ENCODE results near the gene CAPG. TPM values are rescaled to one million over a fixed set of nuclear protein-coding genes. Genes with fewer than 3 reads are reported as not detected.
A peak's percentile ranks its signal among the peaks of the same experiment; 100 is the strongest.

CAPG gene
- polyA plus RNA-seq, 2 of the 4 experiments (the other 2 are of a cell fraction), result 57.5 to 81.0 TPM

DNA sequence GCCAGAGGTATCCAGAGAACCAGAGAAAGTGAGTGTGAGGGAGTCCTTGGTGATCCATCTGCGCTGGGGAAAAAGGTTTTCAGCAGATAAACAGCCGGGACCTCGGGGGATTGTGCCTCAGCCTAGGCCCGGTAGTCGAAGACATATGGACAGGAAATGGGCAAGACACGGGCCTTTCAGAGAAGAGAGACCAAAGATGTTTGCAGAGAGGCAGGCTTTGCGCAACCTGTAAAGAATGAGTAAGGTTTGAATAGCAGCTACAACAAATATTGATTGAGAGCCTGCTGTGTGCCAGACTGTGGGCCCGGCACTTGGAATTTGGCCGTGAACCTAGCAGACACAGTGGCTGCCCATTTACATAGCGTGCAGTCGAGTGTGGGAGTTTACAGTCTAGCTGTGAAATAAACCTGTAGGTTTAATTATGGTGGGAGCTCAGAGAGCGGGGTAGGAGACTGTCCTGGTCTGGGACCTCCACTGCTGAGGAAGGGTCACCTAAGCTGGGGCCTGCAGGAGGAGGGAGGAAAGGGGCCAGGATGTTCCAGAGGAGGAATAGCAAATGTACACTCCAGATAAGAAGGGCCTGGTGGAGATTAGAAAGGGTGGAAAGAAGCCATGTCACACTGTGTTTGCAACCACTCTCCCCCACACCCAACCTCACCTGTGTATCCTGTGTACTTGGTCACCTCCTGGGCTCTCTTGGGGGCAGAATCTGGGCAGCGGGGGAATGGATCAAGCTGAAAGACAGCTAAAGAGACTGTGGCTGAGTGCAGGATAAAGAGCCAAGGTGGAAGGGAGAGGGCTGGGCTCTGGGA, 11.3 kb upstream of the CAPG start (continued):
- TF ChIP-seq, protein P1, sequence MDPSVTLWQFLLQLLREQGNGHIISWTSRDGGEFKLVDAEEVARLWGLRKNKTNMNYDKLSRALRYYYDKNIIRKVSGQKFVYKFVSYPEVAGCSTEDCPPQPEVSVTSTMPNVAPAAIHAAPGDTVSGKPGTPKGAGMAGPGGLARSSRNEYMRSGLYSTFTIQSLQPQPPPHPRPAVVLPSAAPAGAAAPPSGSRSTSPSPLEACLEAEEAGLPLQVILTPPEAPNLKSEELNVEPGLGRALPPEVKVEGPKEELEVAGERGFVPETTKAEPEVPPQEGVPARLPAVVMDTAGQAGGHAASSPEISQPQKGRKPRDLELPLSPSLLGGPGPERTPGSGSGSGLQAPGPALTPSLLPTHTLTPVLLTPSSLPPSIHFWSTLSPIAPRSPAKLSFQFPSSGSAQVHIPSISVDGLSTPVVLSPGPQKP (IDR thresholded peaks at IDR 0.05; ENCODE audit: low read depth, low read length), result no peak
- TF ChIP-seq POLR2A (IDR thresholded peaks at IDR 0.05; ENCODE audit: low read length) (no peak), CBX2 (IDR thresholded peaks at IDR 0.05; ENCODE audit: borderline replicate concordance, low read depth) (no peak), ZFP36 (IDR thresholded peaks at IDR 0.05; ENCODE audit: borderline replicate concordance, partially characterized antibody) (peak; percentile 83), FOXS1 (CRISPR knock-in tag; IDR thresholded peaks at IDR 0.05) (peak; percentile 39; the same call in 1 of the 2 replicates), KDM1A (IDR thresholded peaks at IDR 0.05; ENCODE audit: low read depth) (no peak), CEBPB (IDR thresholded peaks at IDR 0.05) (peak; percentile 99 to 100), CHD2 (IDR thresholded peaks at IDR 0.05; ENCODE audit: low read length, partially characterized antibody) (peak; percentile 46), KDM5A (IDR thresholded peaks at IDR 0.05) (no peak), TP53 (CRISPR knock-in tag; IDR thresholded peaks at IDR 0.05) (no peak), RAD21 (conservative IDR thresholded peaks at IDR 0.05 in 1 of 2, IDR thresholded peaks at IDR 0.05 in 1 of 2) (peak; percentile 53 to 63; a peak in 2 of 5 replicates), BHLHE40 (IDR thresholded peaks at IDR 0.05; ENCODE audit: low read depth, low read length) (peak; percentile 42; the same call in 1 of the 2 replicates), EP300 (IDR thresholded peaks at IDR 0.05) (peak; percentile 92 to 94; a peak in 4 of 5 replicates), POLR2AphosphoS2 (conservative IDR thresholded peaks at IDR 0.05; ENCODE audit: low read length) (no peak), RCOR1 (IDR thresholded peaks at IDR 0.05; ENCODE audit: low read depth, low read length) (no peak), JUNB (IDR thresholded peaks at IDR 0.05) (peak; percentile 93), TFCP2L1 (CRISPR knock-in tag; IDR thresholded peaks at IDR 0.05) (no peak), HDAC2 (IDR thresholded peaks at IDR 0.05) (no peak), ESRRA (IDR thresholded peaks at IDR 0.05; ENCODE audit: borderline replicate concordance, low read length) (no peak), ZSCAN20 (CRISPR knock-in tag; IDR thresholded peaks at IDR 0.05) (peak; percentile 74; the same call in 1 of the 2 replicates), HOXB5 (CRISPR knock-in tag; IDR thresholded peaks at IDR 0.05) (peak; percentile 85), NPAS2 (CRISPR knock-in tag; IDR thresholded peaks at IDR 0.05; ENCODE audit: borderline replicate concordance) (no peak)
- TF ChIP-seq, protein P2, sequence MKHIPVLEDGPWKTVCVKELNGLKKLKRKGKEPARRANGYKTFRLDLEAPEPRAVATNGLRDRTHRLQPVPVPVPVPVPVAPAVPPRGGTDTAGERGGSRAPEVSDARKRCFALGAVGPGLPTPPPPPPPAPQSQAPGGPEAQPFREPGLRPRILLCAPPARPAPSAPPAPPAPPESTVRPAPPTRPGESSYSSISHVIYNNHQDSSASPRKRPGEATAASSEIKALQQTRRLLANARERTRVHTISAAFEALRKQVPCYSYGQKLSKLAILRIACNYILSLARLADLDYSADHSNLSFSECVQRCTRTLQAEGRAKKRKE (CRISPR knock-in tag; IDR thresholded peaks at IDR 0.05; ENCODE audit: low read depth), result peak; percentile 93
- TF ChIP-seq, protein P3, sequence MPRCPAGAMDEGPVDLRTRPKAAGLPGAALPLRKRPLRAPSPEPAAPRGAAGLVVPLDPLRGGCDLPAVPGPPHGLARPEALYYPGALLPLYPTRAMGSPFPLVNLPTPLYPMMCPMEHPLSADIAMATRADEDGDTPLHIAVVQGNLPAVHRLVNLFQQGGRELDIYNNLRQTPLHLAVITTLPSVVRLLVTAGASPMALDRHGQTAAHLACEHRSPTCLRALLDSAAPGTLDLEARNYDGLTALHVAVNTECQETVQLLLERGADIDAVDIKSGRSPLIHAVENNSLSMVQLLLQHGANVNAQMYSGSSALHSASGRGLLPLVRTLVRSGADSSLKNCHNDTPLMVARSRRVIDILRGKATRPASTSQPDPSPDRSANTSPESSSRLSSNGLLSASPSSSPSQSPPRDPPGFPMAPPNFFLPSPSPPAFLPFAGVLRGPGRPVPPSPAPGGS (IDR thresholded peaks at IDR 0.05), result peak; percentile 97
- TF ChIP-seq, protein P4, sequence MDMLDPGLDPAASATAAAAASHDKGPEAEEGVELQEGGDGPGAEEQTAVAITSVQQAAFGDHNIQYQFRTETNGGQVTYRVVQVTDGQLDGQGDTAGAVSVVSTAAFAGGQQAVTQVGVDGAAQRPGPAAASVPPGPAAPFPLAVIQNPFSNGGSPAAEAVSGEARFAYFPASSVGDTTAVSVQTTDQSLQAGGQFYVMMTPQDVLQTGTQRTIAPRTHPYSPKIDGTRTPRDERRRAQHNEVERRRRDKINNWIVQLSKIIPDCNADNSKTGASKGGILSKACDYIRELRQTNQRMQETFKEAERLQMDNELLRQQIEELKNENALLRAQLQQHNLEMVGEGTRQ (IDR thresholded peaks at IDR 0.05), result no peak
- TF ChIP-seq, protein P5, sequence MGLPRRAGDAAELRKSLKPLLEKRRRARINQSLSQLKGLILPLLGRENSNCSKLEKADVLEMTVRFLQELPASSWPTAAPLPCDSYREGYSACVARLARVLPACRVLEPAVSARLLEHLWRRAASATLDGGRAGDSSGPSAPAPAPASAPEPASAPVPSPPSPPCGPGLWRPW (IDR thresholded peaks at IDR 0.05), result peak; percentile 88
- TF ChIP-seq, protein P6, sequence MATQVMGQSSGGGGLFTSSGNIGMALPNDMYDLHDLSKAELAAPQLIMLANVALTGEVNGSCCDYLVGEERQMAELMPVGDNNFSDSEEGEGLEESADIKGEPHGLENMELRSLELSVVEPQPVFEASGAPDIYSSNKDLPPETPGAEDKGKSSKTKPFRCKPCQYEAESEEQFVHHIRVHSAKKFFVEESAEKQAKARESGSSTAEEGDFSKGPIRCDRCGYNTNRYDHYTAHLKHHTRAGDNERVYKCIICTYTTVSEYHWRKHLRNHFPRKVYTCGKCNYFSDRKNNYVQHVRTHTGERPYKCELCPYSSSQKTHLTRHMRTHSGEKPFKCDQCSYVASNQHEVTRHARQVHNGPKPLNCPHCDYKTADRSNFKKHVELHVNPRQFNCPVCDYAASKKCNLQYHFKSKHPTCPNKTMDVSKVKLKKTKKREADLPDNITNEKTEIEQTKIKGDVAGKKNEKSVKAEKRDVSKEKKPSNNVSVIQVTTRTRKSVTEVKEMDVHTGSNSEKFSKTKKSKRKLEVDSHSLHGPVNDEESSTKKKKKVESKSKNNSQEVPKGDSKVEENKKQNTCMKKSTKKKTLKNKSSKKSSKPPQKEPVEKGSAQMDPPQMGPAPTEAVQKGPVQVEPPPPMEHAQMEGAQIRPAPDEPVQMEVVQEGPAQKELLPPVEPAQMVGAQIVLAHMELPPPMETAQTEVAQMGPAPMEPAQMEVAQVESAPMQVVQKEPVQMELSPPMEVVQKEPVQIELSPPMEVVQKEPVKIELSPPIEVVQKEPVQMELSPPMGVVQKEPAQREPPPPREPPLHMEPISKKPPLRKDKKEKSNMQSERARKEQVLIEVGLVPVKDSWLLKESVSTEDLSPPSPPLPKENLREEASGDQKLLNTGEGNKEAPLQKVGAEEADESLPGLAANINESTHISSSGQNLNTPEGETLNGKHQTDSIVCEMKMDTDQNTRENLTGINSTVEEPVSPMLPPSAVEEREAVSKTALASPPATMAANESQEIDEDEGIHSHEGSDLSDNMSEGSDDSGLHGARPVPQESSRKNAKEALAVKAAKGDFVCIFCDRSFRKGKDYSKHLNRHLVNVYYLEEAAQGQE (IDR thresholded peaks at IDR 0.05), result no peak
- TF ChIP-seq, protein P7, sequence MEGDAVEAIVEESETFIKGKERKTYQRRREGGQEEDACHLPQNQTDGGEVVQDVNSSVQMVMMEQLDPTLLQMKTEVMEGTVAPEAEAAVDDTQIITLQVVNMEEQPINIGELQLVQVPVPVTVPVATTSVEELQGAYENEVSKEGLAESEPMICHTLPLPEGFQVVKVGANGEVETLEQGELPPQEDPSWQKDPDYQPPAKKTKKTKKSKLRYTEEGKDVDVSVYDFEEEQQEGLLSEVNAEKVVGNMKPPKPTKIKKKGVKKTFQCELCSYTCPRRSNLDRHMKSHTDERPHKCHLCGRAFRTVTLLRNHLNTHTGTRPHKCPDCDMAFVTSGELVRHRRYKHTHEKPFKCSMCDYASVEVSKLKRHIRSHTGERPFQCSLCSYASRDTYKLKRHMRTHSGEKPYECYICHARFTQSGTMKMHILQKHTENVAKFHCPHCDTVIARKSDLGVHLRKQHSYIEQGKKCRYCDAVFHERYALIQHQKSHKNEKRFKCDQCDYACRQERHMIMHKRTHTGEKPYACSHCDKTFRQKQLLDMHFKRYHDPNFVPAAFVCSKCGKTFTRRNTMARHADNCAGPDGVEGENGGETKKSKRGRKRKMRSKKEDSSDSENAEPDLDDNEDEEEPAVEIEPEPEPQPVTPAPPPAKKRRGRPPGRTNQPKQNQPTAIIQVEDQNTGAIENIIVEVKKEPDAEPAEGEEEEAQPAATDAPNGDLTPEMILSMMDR (IDR thresholded peaks at IDR 0.05), result no peak
